PC-3 (cell line): Measurements from ENCODE around the gene TGIF2. TPM values are rescaled to one million over a fixed set of nuclear protein-coding genes. Genes with fewer than 3 reads are reported as not detected.

Experiments used
- ATAC-seq: fragments of 200-7000 bp; cut with Tn5 transposase; 2 replicates; pipeline ENCODE4 v1.9.1; 2020; ENCODE audit warnings: mild to moderate bottlenecking, moderate library complexity
- BruUV-seq: library from RNA; stranded (reverse); fragments of 400-500 nt; replicated peaks from 2 replicates; lab custom pipeline; 2021; lab: Mats Ljungman, UMichigan
- CTCF ChIA-PET: fragments of 300-600 bp; sonication (Branson Sonifier 250); formaldehyde crosslinking; loops from one replicate; lab custom pipeline; 2022; ENCODE audit warnings: antibody characterized with exemption; lab: Charles Lee
- POLR2A ChIA-PET: fragments of 300-600 bp; sonication (Branson Sonifier 250); formaldehyde crosslinking; loops from one replicate; lab custom pipeline; 2022; ENCODE audit warnings: antibody characterized with exemption; ENCODE audit not compliant: unreplicated experiment; lab: Charles Lee
- DNase-seq: peaks from one replicate; pipeline ENCODE4 v3.0.0-alpha.2; 2015
- H2AFZ ChIP-seq: fragments of 300-600 bp; sonication (generic); 2 replicates; pipeline ENCODE4 v1.6.0; 2016; ENCODE audit warnings: antibody characterized with exemption, low read length
- H3F3A ChIP-seq: fragments of 300-600 bp; sonication (generic); one replicate; pipeline ENCODE4 v1.6.0; 2017; ENCODE audit warnings: antibody characterized with exemption, low read length, control low read depth, mild to moderate bottlenecking; ENCODE audit not compliant: unreplicated experiment
- H3K27ac ChIP-seq: fragments of 300-600 bp; sonication (generic); 2 replicates; pipeline ENCODE4 v1.5.1; 2016; ENCODE audit warnings: mild to moderate bottlenecking, low read length
- H3K27me3 ChIP-seq: fragments of 300-600 bp; sonication (generic); 2 replicates; pipeline ENCODE4 v1.6.1; 2016; ENCODE audit warnings: low read length, mixed read lengths
- H3K36me3 ChIP-seq: fragments of 300-600 bp; sonication (generic); 2 replicates; pipeline ENCODE4 v1.6.1; 2016; ENCODE audit warnings: low read depth, mixed run types, low read length, mixed read lengths
- H3K4me1 ChIP-seq: fragments of 300-600 bp; sonication (generic); 2 replicates; pipeline ENCODE4 v1.5.1; 2016; ENCODE audit warnings: low read length; ENCODE audit not compliant: insufficient read depth
- H3K4me2 ChIP-seq: fragments of 300-600 bp; sonication (generic); 2 replicates; pipeline ENCODE4 v1.6.0; 2016; ENCODE audit warnings: low read length
- H3K4me3 ChIP-seq: fragments of 300-600 bp; sonication (generic); 2 replicates; pipeline ENCODE4 v1.5.1; 2016; ENCODE audit warnings: mild to moderate bottlenecking, low read length, mixed read lengths
- H3K79me2 ChIP-seq: fragments of 300-600 bp; sonication (generic); 2 replicates; pipeline ENCODE4 v1.6.1; 2017; ENCODE audit warnings: low read length, mixed read lengths
- H3K9ac ChIP-seq: fragments of 300-600 bp; sonication (generic); 2 replicates; pipeline ENCODE4 v1.6.0; 2016; ENCODE audit warnings: mild to moderate bottlenecking, low read length
- H3K9me2 ChIP-seq: fragments of 300-600 bp; sonication (generic); replicated peaks from 2 replicates; pipeline ENCODE4 v1.6.1; 2016; ENCODE audit warnings: mixed run types, low read length, mixed read lengths
- H3K9me3 ChIP-seq: fragments of 300-600 bp; sonication (generic); 2 replicates; pipeline ENCODE4 v1.6.1; 2016; ENCODE audit warnings: low read length, mixed read lengths
- H4K20me1 ChIP-seq: fragments of 300-600 bp; sonication (generic); 2 replicates; pipeline ENCODE4 v1.6.1; 2016; ENCODE audit warnings: low read length, mixed read lengths
- EZH2 ChIP-seq: fragments of 300-600 bp; sonication (generic); IDR thresholded peaks from one replicate; pipeline ENCODE4 v1.6.1; 2017; ENCODE audit warnings: antibody characterized with exemption, mild to moderate bottlenecking, low read length; ENCODE audit not compliant: unreplicated experiment
- EZH2phosphoT487 ChIP-seq: fragments of 300-600 bp; sonication (generic); IDR thresholded peaks from 2 replicates; pipeline ENCODE4 v1.6.1; 2018; ENCODE audit warnings: mild to moderate bottlenecking, antibody characterized with exemption, low read length, borderline replicate concordance
- intact Hi-C: fragments of 100-400 bp; cut with micrococcal nuclease; formaldehyde crosslinking; loops from 2 replicates; pipeline ENCODE4 v1.9.0; 2023
- total RNA-seq: library from RNA; depleted of rRNA; stranded (reverse); fragments of >200 nt; gene quantifications from 2 replicates; pipeline ENCODE4 v1.2.3, GENCODE V29; 2014
- TF ChIP-seq, protein P1 (sequence below): fragments of 300-600 bp; sonication (generic); conservative IDR thresholded peaks from 2 replicates; pipeline ENCODE4 v1.5.1; 2017; ENCODE audit warnings: antibody characterized with exemption, low read depth, mild to moderate bottlenecking, low read length

TGIF2 gene
- total RNA-seq, 1 experiment from 2014 or later: 15.2 TPM

GRCh38 chr20:36542516-36543183 is 30.7 kb upstream of the TGIF2 start:
- Histone ChIP-seq H4K20me1 (no peaks in the 10 kb centered on the region), H3K9me2 (no peaks in the 10 kb centered on the region), H3K4me2 (no peak overlapping the region), H3K4me1 (peaks cover 5% of the 10 kb centered on the region; the same call in 1 of the 2 replicates), H3K36me3 (no peaks in the 10 kb centered on the region), H3F3A (no peaks in the 10 kb centered on the region), H3K79me2 (no peaks in the 10 kb centered on the region), H2AFZ (no peak overlapping the region), H3K27ac (no peak overlapping the region), H3K9me3 (no peaks in the 10 kb centered on the region), H3K27me3 (no peaks in the 10 kb centered on the region), H3K9ac (no peak overlapping the region), H3K4me3 (no peak overlapping the region)
- CTCF ChIA-PET: no interaction called here
- TF ChIP-seq EZH2 (no peak), EZH2phosphoT487 (no peak)
- TF ChIP-seq, protein P1, sequence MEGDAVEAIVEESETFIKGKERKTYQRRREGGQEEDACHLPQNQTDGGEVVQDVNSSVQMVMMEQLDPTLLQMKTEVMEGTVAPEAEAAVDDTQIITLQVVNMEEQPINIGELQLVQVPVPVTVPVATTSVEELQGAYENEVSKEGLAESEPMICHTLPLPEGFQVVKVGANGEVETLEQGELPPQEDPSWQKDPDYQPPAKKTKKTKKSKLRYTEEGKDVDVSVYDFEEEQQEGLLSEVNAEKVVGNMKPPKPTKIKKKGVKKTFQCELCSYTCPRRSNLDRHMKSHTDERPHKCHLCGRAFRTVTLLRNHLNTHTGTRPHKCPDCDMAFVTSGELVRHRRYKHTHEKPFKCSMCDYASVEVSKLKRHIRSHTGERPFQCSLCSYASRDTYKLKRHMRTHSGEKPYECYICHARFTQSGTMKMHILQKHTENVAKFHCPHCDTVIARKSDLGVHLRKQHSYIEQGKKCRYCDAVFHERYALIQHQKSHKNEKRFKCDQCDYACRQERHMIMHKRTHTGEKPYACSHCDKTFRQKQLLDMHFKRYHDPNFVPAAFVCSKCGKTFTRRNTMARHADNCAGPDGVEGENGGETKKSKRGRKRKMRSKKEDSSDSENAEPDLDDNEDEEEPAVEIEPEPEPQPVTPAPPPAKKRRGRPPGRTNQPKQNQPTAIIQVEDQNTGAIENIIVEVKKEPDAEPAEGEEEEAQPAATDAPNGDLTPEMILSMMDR: no peak
- POLR2A ChIA-PET: no interaction called here
- ATAC-seq (no peak), DNase-seq (no peak)
- intact Hi-C loops: no loop called here
- no TSS peak for BruUV-seq

DNA sequence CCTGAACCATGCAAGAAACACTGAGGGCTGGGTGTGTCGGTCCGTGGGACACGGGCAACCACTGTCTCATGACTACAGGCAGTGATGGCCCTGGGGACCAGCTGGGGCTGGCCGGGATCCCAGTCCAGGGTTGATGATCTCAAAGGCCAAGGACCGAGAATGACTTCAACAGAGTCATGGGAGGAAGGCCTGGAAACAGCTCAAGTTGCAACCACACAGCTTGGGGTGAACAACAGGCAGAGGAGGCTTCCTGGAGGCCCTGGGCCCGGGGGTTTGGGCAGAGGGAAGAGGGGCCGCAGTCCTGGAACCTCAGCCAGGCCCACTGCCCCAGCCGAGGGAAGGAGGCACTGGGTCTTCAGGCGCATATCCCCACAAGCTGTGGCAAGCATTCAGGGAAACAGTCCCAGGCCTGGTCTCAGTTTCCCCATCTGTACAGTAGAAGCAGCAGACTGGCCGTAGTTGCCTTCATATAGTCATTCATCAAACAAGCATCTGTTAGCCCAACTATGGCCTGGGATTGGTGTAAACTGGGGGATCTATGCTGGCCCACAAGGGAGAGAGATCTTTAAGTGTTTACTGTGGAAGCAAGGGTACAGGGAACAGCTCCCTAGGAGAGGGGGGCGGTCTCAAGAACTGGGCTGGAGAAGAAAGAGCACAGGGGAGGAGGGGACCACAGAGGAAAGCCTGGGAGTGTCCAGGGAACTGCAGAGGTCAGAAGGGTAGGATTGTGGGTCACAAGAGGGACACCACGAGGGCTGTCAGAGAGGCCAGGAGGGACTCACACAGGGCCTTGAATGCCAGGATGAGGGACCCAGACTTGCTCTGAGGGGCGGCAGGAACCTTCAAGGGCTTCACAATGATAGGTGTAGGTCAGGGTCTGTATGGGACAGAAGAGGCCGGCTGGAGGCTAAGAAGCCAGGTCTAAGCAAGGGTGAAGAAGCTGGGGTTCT is 29.9 kb upstream of the TGIF2 start:
- Histone ChIP-seq H3K9me3 (no peaks in the 10 kb centered on the region), H4K20me1 (no peaks in the 10 kb centered on the region), H3K4me2 (no peak overlapping the region), H3K36me3 (no peaks in the 10 kb centered on the region), H2AFZ (no peak overlapping the region), H3K9ac (no peak overlapping the region), H3K9me2 (no peaks in the 10 kb centered on the region), H3K79me2 (no peaks in the 10 kb centered on the region), H3K27me3 (no peaks in the 10 kb centered on the region), H3K27ac (no peak overlapping the region), H3F3A (no peaks in the 10 kb centered on the region), H3K4me3 (no peak overlapping the region), H3K4me1 (peaks cover 5% of the 10 kb centered on the region; the same call in 1 of the 2 replicates)
- intact Hi-C loops: no loop called here
- no TSS peak for BruUV-seq
- CTCF ChIA-PET: no interaction called here
- TF ChIP-seq EZH2phosphoT487 (no peak), EZH2 (no peak)
- TF ChIP-seq, protein P1: no peak
- POLR2A ChIA-PET: no interaction called here
- ATAC-seq: no peak
- no peak for DNase-seq
